HG03135 (cell line): ENCODE measurements around the gene TMEFF2.

ENCODE experiments used
- ATAC-seq: cut with Tn5 transposase; IDR thresholded peaks from one replicate; pipeline ENCODE4 v1.9.1; 2021; ENCODE audit warnings: mild to moderate bottlenecking, moderate library complexity; ENCODE audit not compliant: unreplicated experiment

The TMEFF2 gene

GRCh38 chr2:192186806-192187205, 7.9 kb downstream of the TMEFF2 start:
- no peak for ATAC-seq

GRCh38 chr2:192184349-192184748, 10.4 kb downstream of the TMEFF2 start:
- no peak for ATAC-seq

- ATAC-seq, result no peak
These were observed 11.4 kb downstream of the TMEFF2 start for GRCh38 chr2:192183296-192183695.

GRCh38 chr2:192166946-192167345, 27.8 kb downstream of the TMEFF2 start:
- ATAC-seq, result no peak

- no peak for ATAC-seq
These were observed 28.9 kb downstream of the TMEFF2 start for GRCh38 chr2:192165842-192166241.

GRCh38 chr2:192162392-192163042, 32.2 kb downstream of the TMEFF2 start:
- no peak for ATAC-seq

- no peak for ATAC-seq
These were observed 33.0 kb downstream of the TMEFF2 start for GRCh38 chr2:192161656-192162290.

GRCh38 chr2:192159736-192160135, 35.0 kb downstream of the TMEFF2 start:
- no peak for ATAC-seq

- no peak for ATAC-seq
These were observed 35.5 kb downstream of the TMEFF2 start for GRCh38 chr2:192159208-192159607.

- ATAC-seq, result no peak
These were observed 37.0 kb downstream of the TMEFF2 start for GRCh38 chr2:192157776-192158175.

GRCh38 chr2:192155511-192156118, 39.1 kb downstream of the TMEFF2 start:
- no peak for ATAC-seq

- ATAC-seq, result no peak
These were observed 41.2 kb downstream of the TMEFF2 start for GRCh38 chr2:192153561-192153960.

- no peak for ATAC-seq
These were observed 42.9 kb downstream of the TMEFF2 start for GRCh38 chr2:192151853-192152252.

GRCh38 chr2:192150166-192150565, 44.6 kb downstream of the TMEFF2 start:
- no peak for ATAC-seq

- no peak for ATAC-seq
These were observed 46.0 kb downstream of the TMEFF2 start for GRCh38 chr2:192148620-192149321.

- no peak for ATAC-seq
These were observed 46.5 kb downstream of the TMEFF2 start for GRCh38 chr2:192148241-192148619.

GRCh38 chr2:192146069-192147015, 48.4 kb downstream of the TMEFF2 start:
- ATAC-seq, result no peak

- ATAC-seq, result no peak
These were observed 49.2 kb downstream of the TMEFF2 start for GRCh38 chr2:192145496-192145895.

- ATAC-seq, result no peak
These were observed 54.4 kb downstream of the TMEFF2 start for GRCh38 chr2:192140236-192140839.

GRCh38 chr2:192139813-192140212, 54.9 kb downstream of the TMEFF2 start:
- ATAC-seq, result no peak
